C4-2B (cell line): ENCODE results near the gene TLX2.

Experiments used
- H3K27ac ChIP-seq: fragments of 450-650 bp; 2 replicates; pipeline ENCODE4 v1.5.1; 2017
- ZFX ChIP-seq: fragments of 450-650 bp; IDR thresholded peaks from 2 replicates; pipeline ENCODE4 v1.6.1; 2017
- TF ChIP-seq, protein P1 (sequence below): fragments of 450-650 bp; conservative IDR thresholded peaks from 2 replicates; pipeline ENCODE4 v1.5.1; 2017; ENCODE audit warnings: mild to moderate bottlenecking

Gene TLX2

DNA sequence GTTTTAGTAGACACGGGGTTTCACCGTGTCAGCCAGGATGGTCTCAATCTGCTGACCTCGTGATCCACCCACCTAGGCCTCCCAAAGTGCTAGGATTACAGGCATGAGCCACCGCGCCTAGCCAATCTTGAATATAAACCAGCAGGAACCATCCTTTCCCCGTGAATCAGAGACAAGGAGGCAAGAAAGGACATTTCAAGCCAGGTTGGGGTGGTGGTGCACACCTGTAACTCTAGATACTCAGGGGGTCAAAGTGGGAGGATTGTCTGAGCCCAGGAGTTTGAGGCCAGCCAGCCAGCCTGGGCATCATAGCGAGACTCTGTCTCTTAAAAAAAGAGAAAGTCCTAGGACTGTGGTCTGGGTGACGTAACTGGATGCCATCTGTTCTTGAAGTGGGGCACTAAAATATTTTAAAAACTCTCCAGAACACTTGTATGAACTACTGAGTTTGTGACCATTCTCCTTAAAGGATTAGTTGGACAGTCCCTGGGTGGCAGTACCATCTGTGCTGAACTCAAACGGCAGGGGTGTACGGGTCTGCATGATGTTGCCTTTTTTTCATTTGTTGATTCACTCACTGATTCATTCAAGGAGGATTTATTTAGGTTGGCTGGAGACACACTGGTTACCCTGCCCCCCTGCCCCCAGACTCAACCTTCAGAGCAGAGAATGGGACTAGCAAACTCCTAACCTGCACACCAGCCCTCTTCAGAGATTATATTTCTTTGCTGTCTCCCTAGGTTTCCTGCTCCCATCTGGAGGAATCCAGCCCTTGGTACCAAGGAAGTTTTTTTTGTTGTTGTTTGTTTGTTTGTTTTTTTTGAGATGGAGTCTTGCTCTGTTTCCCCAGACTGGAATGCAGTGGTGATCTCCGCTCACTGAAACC is 2.9 kb upstream of the TLX2 start:
- no peak for TF ChIP-seq ZFX
- TF ChIP-seq, protein P1, sequence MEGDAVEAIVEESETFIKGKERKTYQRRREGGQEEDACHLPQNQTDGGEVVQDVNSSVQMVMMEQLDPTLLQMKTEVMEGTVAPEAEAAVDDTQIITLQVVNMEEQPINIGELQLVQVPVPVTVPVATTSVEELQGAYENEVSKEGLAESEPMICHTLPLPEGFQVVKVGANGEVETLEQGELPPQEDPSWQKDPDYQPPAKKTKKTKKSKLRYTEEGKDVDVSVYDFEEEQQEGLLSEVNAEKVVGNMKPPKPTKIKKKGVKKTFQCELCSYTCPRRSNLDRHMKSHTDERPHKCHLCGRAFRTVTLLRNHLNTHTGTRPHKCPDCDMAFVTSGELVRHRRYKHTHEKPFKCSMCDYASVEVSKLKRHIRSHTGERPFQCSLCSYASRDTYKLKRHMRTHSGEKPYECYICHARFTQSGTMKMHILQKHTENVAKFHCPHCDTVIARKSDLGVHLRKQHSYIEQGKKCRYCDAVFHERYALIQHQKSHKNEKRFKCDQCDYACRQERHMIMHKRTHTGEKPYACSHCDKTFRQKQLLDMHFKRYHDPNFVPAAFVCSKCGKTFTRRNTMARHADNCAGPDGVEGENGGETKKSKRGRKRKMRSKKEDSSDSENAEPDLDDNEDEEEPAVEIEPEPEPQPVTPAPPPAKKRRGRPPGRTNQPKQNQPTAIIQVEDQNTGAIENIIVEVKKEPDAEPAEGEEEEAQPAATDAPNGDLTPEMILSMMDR: no peak
- no peak overlapping the region for H3K27ac ChIP-seq

GRCh38 chr2:74512744-74513604 is 1.3 kb upstream of the TLX2 start:
- no peak overlapping the region for H3K27ac ChIP-seq
- TF ChIP-seq, protein P1: no peak
- TF ChIP-seq ZFX: no peak

DNA sequence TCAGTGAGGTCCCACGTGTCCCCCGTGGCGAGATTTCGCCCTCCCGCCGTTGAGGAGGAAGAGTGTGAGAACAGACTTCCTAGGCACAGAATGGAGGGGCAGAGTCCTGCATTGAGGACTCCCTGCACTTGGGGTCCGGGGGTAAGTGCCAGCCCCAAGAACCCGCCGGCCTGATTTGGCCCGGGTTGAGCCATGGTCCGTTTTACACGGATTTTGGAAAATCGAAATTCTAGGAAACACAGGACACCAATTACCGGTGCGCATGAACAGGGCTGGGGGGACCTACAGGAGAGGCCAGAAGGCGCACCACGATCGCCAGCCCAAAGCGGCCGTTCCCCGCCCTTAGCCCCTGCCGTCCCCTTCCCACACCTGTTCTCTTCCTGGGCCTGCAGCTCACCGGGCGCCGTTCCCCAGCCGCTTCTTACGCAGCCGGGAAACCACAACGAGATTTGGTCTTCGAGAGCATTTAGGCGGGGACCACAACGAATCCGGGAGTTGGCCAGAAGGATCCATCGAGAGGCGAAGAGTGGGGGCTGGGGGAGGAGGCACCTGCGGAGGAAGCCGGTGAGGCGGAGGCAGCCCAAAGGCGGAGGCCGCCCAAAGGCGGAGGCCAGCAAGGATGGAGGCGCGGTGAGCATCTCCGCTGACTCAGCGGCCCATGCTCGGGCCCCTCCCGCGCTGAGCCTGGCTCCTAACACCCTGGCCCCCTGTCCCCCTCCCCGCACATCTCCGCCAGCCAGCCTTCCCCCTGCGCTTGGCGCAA is 464 bp upstream of the TLX2 start:
- H3K27ac ChIP-seq: no peak overlapping the region
- TF ChIP-seq, protein P1: no peak
- no peak for TF ChIP-seq ZFX

DNA sequence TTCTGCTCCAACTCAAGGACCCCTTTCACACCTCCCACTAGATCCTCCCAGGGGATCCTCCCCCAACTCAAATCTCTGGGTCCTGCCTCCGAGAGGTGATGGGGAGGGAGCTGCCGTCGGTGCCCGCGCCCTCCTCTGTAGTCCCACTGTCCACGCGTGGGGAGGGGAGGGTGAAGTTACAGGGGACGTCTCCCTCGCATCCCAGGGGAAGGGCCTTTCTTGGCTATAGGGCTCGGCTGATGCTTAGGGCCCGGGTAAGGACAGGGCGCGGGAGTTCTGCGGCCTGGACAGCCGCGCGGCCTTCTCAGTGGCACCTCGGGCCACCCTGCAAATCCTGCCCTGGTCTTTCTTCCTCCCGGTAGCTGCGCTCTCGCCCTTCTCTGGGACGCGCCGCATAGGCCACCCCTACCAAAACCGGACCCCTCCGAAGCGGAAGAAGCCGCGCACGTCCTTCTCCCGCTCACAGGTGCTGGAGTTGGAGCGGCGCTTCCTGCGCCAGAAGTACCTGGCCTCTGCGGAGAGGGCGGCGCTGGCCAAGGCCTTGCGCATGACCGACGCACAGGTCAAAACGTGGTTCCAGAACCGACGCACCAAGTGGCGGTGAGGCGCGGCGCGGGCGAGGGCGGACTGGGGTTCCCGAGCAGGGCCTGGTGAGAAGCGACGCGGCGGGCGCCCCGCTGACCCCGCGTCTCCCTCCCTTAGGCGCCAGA is 1.2 kb downstream of the TLX2 start:
- no peak overlapping the region for H3K27ac ChIP-seq
- TF ChIP-seq, protein P1: no peak
- TF ChIP-seq ZFX: no peak

GRCh38 chr2:74515981-74516633 is 1.9 kb downstream of the TLX2 start:
- H3K27ac ChIP-seq: no peak overlapping the region
- TF ChIP-seq, protein P1: no peak
- no peak for TF ChIP-seq ZFX

- TF ChIP-seq ZFX: no peak
- TF ChIP-seq, protein P1: no peak
- H3K27ac ChIP-seq: no peak overlapping the region
These were observed 2.4 kb downstream of the TLX2 start for GRCh38 chr2:74516650-74517049.
